ENCODE measurements around the gene CCNYL1.
A peak's percentile ranks its signal among the peaks of the same experiment; 100 is the strongest.

CCNYL1 gene

DNA sequence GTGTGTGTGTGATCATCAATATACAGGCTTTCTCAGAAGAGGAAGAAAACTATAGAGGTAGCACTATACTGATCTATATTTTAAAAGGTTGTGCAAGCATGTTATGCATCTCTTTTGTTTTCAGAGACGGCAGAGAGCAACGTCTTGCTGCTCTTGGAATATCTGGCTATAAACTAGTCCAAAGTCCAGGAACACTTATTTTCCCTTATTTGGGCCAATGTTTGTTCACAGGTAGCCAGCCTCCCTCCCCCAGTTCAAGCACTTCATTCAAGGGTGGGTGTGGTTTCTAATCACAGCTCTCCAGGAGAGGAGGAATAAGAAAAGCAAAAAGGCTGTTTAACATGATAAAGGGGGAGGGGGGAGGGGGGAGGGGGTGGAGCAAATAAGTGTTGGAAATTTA lies 54.1 kb downstream of the CCNYL1 start:
- Histone ChIP-seq H2AFZ (ENCODE audit: insufficient read depth, low read length, poor library complexity) (no peak overlapping the region), H3K18ac (ENCODE audit: low read length) (no peak overlapping the region), H3K79me2 (ENCODE audit: control insufficient read depth, insufficient read depth, low read length, poor library complexity) (peaks cover 15% of the 10 kb centered on the region), H3K27ac (ENCODE audit: low read depth, low read length) (no peak overlapping the region), H3K4me1 (ENCODE audit: control insufficient read depth in 1 of 2, insufficient read depth in 2 of 2, low read length in 2 of 2) (peaks cover 17 to 23% of the 10 kb centered on the region in 2 experiments), H3K4me3 (ENCODE audit: low read depth, low read length) (no peak overlapping the region), H4K8ac (ENCODE audit: low read depth, low read length) (no peak overlapping the region), H3K4ac (ENCODE audit: low read depth, low read length) (no peak overlapping the region), H3K36me3 (ENCODE audit: control insufficient read depth in 1 of 2, insufficient read depth in 2 of 2, low read length in 2 of 2) (peaks cover 0 to 10% of the 10 kb centered on the region in 2 experiments), H2BK120ac (ENCODE audit: insufficient read depth, low read length, poor library complexity) (no peak overlapping the region), H2AK5ac (ENCODE audit: low read length) (no peak overlapping the region), H3K23ac (ENCODE audit: low read length) (no peak overlapping the region), H3K27me3 (ENCODE audit: insufficient read depth, low read length) (no peaks in the 10 kb centered on the region), H3K4me2 (ENCODE audit: low read length) (no peak overlapping the region), H2BK5ac (ENCODE audit: low read depth, low read length, poor library complexity) (no peak overlapping the region), H3K9me3 (ENCODE audit: insufficient read depth, low read depth, low read length) (peaks cover 6% of the 10 kb centered on the region), H3K79me1 (ENCODE audit: low read length) (peaks cover 9% of the 10 kb centered on the region), H4K91ac (ENCODE audit: low read depth, low read length) (no peak overlapping the region), H3K9ac (ENCODE audit: low read length) (no peak overlapping the region), H4K12ac (ENCODE audit: low read depth, low read length) (no peak overlapping the region), H2BK12ac (ENCODE audit: low read length) (no peak overlapping the region), H3K14ac (ENCODE audit: low read length) (no peak overlapping the region)
- no CpG with 5 or more reads among the region's 2 CpGs for WGBS (ENCODE audit: extremely low coverage, insufficient coverage, insufficient read length)
- no peak for DNase-seq

DNA sequence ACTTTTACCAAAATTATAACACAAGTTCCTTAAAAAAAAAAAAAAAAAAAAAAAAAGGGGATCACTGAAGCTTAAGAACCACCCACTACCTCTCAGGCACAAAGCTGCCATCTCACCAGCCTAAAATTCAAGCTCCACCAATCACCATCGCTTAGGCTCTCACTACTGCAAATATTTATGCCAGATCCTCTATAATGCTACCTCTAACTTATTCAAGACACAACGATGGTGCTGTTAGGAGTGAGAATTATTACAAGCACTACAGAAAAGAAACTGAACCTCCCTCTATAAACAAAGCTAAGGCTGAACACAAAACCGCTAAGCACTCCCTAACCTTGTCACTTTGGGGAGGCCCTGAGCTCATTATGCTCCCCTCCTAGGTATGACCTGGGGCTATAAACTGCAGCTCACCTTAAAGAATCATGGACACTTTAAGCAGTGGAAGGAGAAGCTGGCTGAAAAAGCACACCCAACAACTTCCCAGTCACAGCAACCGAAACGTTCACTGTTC lies 54.7 kb downstream of the CCNYL1 start:
- Histone ChIP-seq H2BK120ac (ENCODE audit: insufficient read depth, low read length, poor library complexity) (no peak overlapping the region), H2BK5ac (ENCODE audit: low read depth, low read length, poor library complexity) (no peak overlapping the region), H3K9ac (ENCODE audit: low read length) (no peak overlapping the region), H4K91ac (ENCODE audit: low read depth, low read length) (no peak overlapping the region), H3K18ac (ENCODE audit: low read length) (no peak overlapping the region), H3K4ac (ENCODE audit: low read depth, low read length) (peak overlapping the region; percentile 12), H4K8ac (ENCODE audit: low read depth, low read length) (no peak overlapping the region), H3K23ac (ENCODE audit: low read length) (peak overlapping the region; percentile 17), H3K27me3 (ENCODE audit: insufficient read depth, low read length) (no peaks in the 10 kb centered on the region), H2BK12ac (ENCODE audit: low read length) (no peak overlapping the region), H2AFZ (ENCODE audit: insufficient read depth, low read length, poor library complexity) (no peak overlapping the region), H3K9me3 (ENCODE audit: insufficient read depth, low read depth, low read length) (peaks cover 6% of the 10 kb centered on the region), H3K36me3 (ENCODE audit: control insufficient read depth in 1 of 2, insufficient read depth in 2 of 2, low read length in 2 of 2) (peaks cover 0 to 10% of the 10 kb centered on the region in 2 experiments), H3K14ac (ENCODE audit: low read length) (no peak overlapping the region), H4K12ac (ENCODE audit: low read depth, low read length) (no peak overlapping the region), H3K79me2 (ENCODE audit: control insufficient read depth, insufficient read depth, low read length, poor library complexity) (peaks cover 15% of the 10 kb centered on the region), H2AK5ac (ENCODE audit: low read length) (no peak overlapping the region), H3K27ac (ENCODE audit: low read depth, low read length) (no peak overlapping the region), H3K4me2 (ENCODE audit: low read length) (peak overlapping the region; percentile 3), H3K79me1 (ENCODE audit: low read length) (peaks cover 9% of the 10 kb centered on the region), H3K4me1 (ENCODE audit: control insufficient read depth in 1 of 2, insufficient read depth in 2 of 2, low read length in 2 of 2) (peaks cover 22 to 25% of the 10 kb centered on the region in 2 experiments), H3K4me3 (ENCODE audit: low read depth, low read length) (no peak overlapping the region)
- WGBS (ENCODE audit: extremely low coverage, insufficient coverage, insufficient read length): no CpG with 5 or more reads among the region's 5 CpGs
- no peak for DNase-seq

DNA sequence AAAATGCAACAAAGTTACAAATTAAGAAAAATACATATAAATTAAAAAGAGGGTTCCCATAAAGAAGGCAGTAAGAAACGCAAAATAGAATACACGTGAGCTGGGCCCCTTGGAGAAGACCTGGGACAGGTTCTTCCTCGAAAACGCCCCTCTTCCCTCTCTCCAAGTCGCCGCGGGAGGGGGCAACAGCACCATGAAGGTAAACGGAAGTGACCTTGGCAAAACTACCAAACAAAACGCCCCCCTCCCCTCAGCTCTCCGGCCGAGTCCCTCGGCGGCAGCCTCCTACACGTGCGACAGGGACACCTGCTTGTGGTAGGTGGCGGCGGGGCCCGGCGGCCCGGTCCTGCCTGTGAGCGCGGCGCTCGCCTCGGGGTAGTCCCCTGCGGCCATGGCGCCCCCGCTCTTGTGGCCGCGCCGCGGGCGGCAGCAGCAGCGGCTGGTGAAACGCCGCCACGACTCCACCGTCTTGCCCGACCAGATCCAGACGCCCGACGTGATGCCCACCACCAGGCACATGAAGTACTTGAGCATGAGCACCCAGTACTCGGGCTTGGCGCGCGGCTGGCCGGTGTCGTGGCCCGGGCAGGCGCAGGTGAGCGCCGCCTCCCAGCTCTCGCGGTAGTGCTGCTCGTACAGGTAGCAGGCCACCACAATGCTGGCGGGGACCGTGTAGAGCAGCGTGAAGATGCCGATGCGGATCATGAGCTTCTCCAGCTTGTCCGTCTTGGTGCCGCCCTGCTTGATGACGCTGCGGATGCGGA lies 55.4 kb downstream of the CCNYL1 start:
- H2AFZ ChIP-seq (ENCODE audit: insufficient read depth, low read length, poor library complexity): peak overlapping the region; percentile 7
- peaks cover 15% of the 10 kb centered on the region for H3K79me2 ChIP-seq (ENCODE audit: control insufficient read depth, insufficient read depth, low read length, poor library complexity)
- peak; percentile 54 to 75 for DNase-seq
- no peak overlapping the region for H4K12ac ChIP-seq (ENCODE audit: low read depth, low read length)
- no CpG with 5 or more reads among the region's 65 CpGs for WGBS (ENCODE audit: extremely low coverage, insufficient coverage, insufficient read length)
- no peak overlapping the region for H2BK5ac ChIP-seq (ENCODE audit: low read depth, low read length, poor library complexity)
- H3K9me3 ChIP-seq (ENCODE audit: insufficient read depth, low read depth, low read length): peaks cover 6% of the 10 kb centered on the region
- H3K27me3 ChIP-seq (ENCODE audit: insufficient read depth, low read length): no peaks in the 10 kb centered on the region
- H4K8ac ChIP-seq (ENCODE audit: low read depth, low read length): no peak overlapping the region
- peak overlapping the region; percentile 12 for H3K4ac ChIP-seq (ENCODE audit: low read depth, low read length)
- H3K36me3 ChIP-seq (ENCODE audit: control insufficient read depth in 1 of 2, insufficient read depth in 2 of 2, low read length in 2 of 2): peaks cover 0 to 10% of the 10 kb centered on the region in 2 experiments
- H4K91ac ChIP-seq (ENCODE audit: low read depth, low read length): no peak overlapping the region
- H3K9ac ChIP-seq (ENCODE audit: low read length): no peak overlapping the region
- no peak overlapping the region for H3K23ac ChIP-seq (ENCODE audit: low read length)
- H3K27ac ChIP-seq (ENCODE audit: low read depth, low read length): no peak overlapping the region
- H2BK120ac ChIP-seq (ENCODE audit: insufficient read depth, low read length, poor library complexity): no peak overlapping the region
- peaks cover 23 to 25% of the 10 kb centered on the region in 2 experiments for H3K4me1 ChIP-seq (ENCODE audit: control insufficient read depth in 1 of 2, insufficient read depth in 2 of 2, low read length in 2 of 2)
- H3K18ac ChIP-seq (ENCODE audit: low read length): peak overlapping the region; percentile 28
- peak overlapping the region; percentile 53 for H3K4me2 ChIP-seq (ENCODE audit: low read length)
- H3K4me3 ChIP-seq (ENCODE audit: low read depth, low read length): peak overlapping the region; percentile 43
- H2BK12ac ChIP-seq (ENCODE audit: low read length): no peak overlapping the region
- no peak overlapping the region for H2AK5ac ChIP-seq (ENCODE audit: low read length)
- H3K79me1 ChIP-seq (ENCODE audit: low read length): peaks cover 9% of the 10 kb centered on the region
- H3K14ac ChIP-seq (ENCODE audit: low read length): no peak overlapping the region

DNA sequence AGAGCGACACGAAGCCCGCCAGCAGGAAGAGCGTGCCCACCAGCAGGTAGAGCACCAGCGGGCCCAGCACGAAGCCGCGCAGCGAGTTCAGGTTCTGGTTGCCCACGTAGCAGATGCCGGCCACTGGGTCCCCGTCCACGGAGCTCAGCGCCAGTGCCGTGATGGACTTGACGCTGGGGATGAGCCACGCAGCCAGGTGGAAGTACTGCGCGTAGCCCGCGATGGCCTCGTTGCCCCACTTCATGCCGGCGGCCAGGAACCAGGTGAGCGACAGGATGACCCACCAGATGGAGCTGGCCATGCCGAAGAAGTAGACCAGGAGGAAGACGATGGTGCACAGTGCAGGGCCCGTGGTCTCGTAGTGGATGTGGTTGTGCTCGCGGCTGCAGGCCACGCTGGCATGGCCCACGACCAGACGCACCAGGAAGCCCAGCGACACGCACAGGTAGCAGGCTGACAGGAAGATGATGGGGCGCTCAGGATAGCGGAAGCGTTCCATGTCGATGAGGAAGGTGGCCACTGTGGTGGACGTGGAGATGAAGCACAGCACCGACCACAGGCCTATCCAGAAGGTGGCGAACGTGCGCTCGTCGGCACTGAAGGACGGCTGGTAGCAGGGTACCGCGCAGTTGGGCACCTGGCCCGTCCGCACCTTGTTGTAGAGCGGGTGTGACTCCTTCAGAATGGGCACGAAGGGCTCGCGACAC lies 56.2 kb downstream of the CCNYL1 start:
- H3K4ac ChIP-seq (ENCODE audit: low read depth, low read length): peak overlapping the region; percentile 12
- H3K79me2 ChIP-seq (ENCODE audit: control insufficient read depth, insufficient read depth, low read length, poor library complexity): peaks cover 15% of the 10 kb centered on the region
- H2AK5ac ChIP-seq (ENCODE audit: low read length): no peak overlapping the region
- H4K91ac ChIP-seq (ENCODE audit: low read depth, low read length): no peak overlapping the region
- WGBS (ENCODE audit: extremely low coverage, insufficient coverage, insufficient read length): no CpG with 5 or more reads among the region's 56 CpGs
- H3K9me3 ChIP-seq (ENCODE audit: insufficient read depth, low read depth, low read length): peaks cover 6% of the 10 kb centered on the region
- no peak overlapping the region for H3K23ac ChIP-seq (ENCODE audit: low read length)
- peaks cover 9% of the 10 kb centered on the region for H3K79me1 ChIP-seq (ENCODE audit: low read length)
- no peaks in the 10 kb centered on the region for H3K27me3 ChIP-seq (ENCODE audit: insufficient read depth, low read length)
- H2BK12ac ChIP-seq (ENCODE audit: low read length): no peak overlapping the region
- H2BK120ac ChIP-seq (ENCODE audit: insufficient read depth, low read length, poor library complexity): no peak overlapping the region
- H3K4me3 ChIP-seq (ENCODE audit: low read depth, low read length): peak overlapping the region; percentile 89
- H3K18ac ChIP-seq (ENCODE audit: low read length): no peak overlapping the region
- H2AFZ ChIP-seq (ENCODE audit: insufficient read depth, low read length, poor library complexity): peak overlapping the region; percentile 7
- no peak overlapping the region for H3K14ac ChIP-seq (ENCODE audit: low read length)
- H4K12ac ChIP-seq (ENCODE audit: low read depth, low read length): no peak overlapping the region
- H3K36me3 ChIP-seq (ENCODE audit: control insufficient read depth in 1 of 2, insufficient read depth in 2 of 2, low read length in 2 of 2): peaks cover 0 to 10% of the 10 kb centered on the region in 2 experiments
- no peak overlapping the region for H3K9ac ChIP-seq (ENCODE audit: low read length)
- no peak overlapping the region for H4K8ac ChIP-seq (ENCODE audit: low read depth, low read length)
- no peak overlapping the region for H3K27ac ChIP-seq (ENCODE audit: low read depth, low read length)
- peak overlapping the region; percentile 75 for H3K4me2 ChIP-seq (ENCODE audit: low read length)
- peak in 1 of 2 donors; percentile 42 for DNase-seq
- H3K4me1 ChIP-seq (ENCODE audit: control insufficient read depth in 1 of 2, insufficient read depth in 2 of 2, low read length in 2 of 2): peaks cover 23 to 25% of the 10 kb centered on the region in 2 experiments
- no peak overlapping the region for H2BK5ac ChIP-seq (ENCODE audit: low read depth, low read length, poor library complexity)
